ENCODE measurements around the gene LIPI. TPM values are rescaled to one million over a fixed set of nuclear protein-coding genes. Genes with fewer than 3 reads are reported as not detected.
A peak's percentile ranks its signal among the peaks of the same experiment; 100 is the strongest.
"Not testable (repeated sequence)": the region's sequence is repeated elsewhere in the genome, so short reads cannot be mapped to it uniquely, and the experiment has no call there.

Gene LIPI
- total RNA-seq, 2 experiments from 2014 or later = not detected

DNA sequence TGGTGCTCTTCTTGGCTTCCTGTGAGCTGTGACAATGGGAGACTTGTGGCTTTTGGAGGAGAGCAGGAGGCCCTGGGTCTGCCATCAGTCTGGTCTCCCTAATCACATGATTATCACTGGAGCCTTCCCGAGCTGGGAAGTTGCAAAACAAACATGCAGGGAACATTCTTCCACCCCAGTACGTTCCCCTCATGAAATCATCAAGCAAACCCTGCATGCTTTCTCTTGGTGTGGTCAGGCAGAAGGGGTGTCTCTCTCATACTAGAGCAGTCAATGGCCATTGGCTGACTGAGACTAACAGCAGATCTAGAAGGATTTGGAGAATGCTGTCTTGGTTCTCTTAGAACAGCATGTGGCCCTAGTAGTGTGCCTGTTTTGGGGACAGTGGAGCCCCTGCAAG is 111.2 kb downstream of the LIPI start:
- POLR2A ChIA-PET = interaction anchor here (0.6 kb wide), 1 partner anchor 9 kb away, joined by 3 read pairs; no protein-coding TSS in a partner anchor
- peaks cover 6% of the 10 kb centered on the region for H3K9me3 Mint-ChIP-seq
- H3K36me3 Mint-ChIP-seq (ENCODE audit: low read depth) = peaks cover 11% of the 10 kb centered on the region
- CTCF ChIA-PET = interaction anchor here (1.3 kb wide), 1 partner anchor 9 kb away, joined by 3 read pairs; no protein-coding TSS in a partner anchor
- H3K4me3 Mint-ChIP-seq = no peak overlapping the region
- H3K27ac Mint-ChIP-seq = no peak overlapping the region
- DNase-seq = no peak
- H3K27me3 Mint-ChIP-seq = no peaks in the 10 kb centered on the region
- no peaks in the 10 kb centered on the region for H3K4me1 Mint-ChIP-seq

DNA sequence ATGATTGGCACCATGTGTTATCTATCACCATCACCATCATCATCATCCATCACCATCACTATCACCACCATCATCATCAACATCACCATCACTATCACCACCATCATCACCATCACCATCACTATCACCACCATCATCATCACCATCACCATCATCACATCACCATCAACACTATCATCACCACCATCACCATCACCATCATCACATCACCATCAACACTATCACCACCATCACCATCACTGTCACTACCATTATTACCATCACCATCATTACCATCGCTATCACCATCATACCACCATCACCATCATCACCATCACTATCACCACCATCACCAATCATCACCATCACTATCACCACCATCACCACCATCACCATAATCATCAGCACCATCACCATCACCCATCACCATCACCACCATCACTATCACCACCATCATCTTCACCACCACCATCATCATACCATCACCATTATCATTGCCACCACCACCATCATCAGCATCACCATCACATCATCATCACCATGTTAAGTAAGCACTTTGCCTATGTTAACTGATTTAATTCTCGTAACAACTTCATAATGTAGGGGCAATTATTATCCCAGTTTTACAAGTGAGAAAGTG is 112.8 kb downstream of the LIPI start:
- Mint-ChIP-seq H3K36me3 (ENCODE audit: low read depth) (peaks cover 11% of the 10 kb centered on the region), H3K4me3 (no peak overlapping the region), H3K9me3 (peaks cover 6% of the 10 kb centered on the region)

DNA sequence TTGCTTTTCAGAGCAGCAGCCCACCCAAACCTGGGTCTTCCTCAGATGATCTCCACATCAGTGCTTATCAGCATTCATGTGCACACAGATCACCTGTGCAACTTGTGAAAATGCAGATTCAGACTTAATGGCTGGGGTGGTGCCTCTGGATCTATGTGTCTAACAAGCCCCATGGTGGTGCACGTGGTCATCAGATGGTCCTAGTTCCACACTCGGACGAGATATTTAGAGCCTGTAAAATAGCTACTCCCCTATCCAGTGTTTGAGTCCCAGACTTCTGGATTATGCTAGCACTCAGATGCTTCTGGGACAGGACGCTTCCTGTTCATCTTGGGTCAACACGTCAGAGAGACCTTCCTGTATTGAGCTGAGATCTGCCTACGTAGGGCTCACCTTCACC is 114.2 kb downstream of the LIPI start:
- H3K4me1 Mint-ChIP-seq = no peaks in the 10 kb centered on the region
- no peak overlapping the region for H3K4me3 Mint-ChIP-seq
- no peak for DNase-seq
- H3K36me3 Mint-ChIP-seq (ENCODE audit: low read depth) = peaks cover 20% of the 10 kb centered on the region
- no peak overlapping the region for H3K27ac Mint-ChIP-seq
- H3K9me3 Mint-ChIP-seq = peaks cover 6% of the 10 kb centered on the region
- ChIA-PET CTCF (no interaction called here), POLR2A (no interaction called here)
- H3K27me3 Mint-ChIP-seq = no peaks in the 10 kb centered on the region

More for the DNA sequence above, 112.8 kb downstream of the LIPI start:
- Mint-ChIP-seq H3K27ac (no peak overlapping the region), H3K4me1 (no peaks in the 10 kb centered on the region), H3K27me3 (no peaks in the 10 kb centered on the region)
- ChIA-PET CTCF (no interaction called here), POLR2A (no interaction called here)
- DNase-seq = no peak

DNA sequence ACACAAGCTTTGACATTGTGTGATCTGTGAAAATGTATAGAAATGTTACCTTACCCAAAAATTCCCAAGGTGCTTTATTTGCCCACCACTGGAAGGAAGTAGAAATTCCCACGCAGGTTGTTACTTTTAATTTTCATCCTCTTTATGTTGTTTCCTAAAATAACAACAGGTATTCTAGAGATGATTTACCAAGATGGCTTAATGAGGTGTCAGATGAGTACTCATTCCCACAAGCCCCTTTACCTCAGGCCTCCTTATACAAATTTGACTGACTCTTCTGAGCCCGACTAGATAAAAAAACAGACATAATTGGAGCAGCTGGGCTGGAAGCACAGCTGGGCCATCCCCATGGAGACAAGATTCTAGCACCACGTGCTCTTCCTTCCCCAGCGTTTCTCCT is 114.6 kb downstream of the LIPI start:
- Mint-ChIP-seq H3K9me3 (peaks cover 6% of the 10 kb centered on the region), H3K27me3 (no peaks in the 10 kb centered on the region), H3K4me1 (no peaks in the 10 kb centered on the region), H3K36me3 (ENCODE audit: low read depth) (peaks cover 23% of the 10 kb centered on the region), H3K27ac (no peak overlapping the region), H3K4me3 (no peak overlapping the region)
- DNase-seq = no peak
- CTCF ChIA-PET = no interaction called here
- POLR2A ChIA-PET = no interaction called here

DNA sequence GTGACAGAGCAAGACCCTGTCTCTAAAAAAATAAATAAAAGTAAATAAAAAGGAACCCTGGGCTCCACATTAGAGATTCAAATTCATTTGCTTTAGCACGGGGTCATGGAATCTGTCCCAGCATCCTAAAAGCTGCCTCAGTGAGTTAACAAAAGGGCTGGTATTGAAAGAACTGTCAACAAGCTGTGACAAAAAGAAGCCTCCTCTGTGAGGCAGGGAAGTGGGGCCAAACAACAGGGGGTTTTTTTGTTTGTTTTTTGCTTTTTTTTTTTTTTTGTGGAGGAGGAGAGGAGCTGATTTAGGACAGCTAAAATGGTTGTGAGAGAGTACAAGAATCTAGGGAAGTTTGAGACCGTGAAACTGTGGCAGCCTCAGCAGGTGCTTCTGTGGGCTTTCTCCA is 115.7 kb downstream of the LIPI start:
- no peak overlapping the region for H3K27ac Mint-ChIP-seq
- no peak for DNase-seq
- no peaks in the 10 kb centered on the region for H3K27me3 Mint-ChIP-seq
- peaks cover 23% of the 10 kb centered on the region for H3K36me3 Mint-ChIP-seq (ENCODE audit: low read depth)
- CTCF ChIA-PET = interaction anchor here (1.8 kb wide), 1 partner anchor 8 kb away, joined by 5 read pairs; no protein-coding TSS in a partner anchor
- no peaks in the 10 kb centered on the region for H3K4me1 Mint-ChIP-seq
- peaks cover 6% of the 10 kb centered on the region for H3K9me3 Mint-ChIP-seq
- POLR2A ChIA-PET = no interaction called here
- no peak overlapping the region for H3K4me3 Mint-ChIP-seq

DNA sequence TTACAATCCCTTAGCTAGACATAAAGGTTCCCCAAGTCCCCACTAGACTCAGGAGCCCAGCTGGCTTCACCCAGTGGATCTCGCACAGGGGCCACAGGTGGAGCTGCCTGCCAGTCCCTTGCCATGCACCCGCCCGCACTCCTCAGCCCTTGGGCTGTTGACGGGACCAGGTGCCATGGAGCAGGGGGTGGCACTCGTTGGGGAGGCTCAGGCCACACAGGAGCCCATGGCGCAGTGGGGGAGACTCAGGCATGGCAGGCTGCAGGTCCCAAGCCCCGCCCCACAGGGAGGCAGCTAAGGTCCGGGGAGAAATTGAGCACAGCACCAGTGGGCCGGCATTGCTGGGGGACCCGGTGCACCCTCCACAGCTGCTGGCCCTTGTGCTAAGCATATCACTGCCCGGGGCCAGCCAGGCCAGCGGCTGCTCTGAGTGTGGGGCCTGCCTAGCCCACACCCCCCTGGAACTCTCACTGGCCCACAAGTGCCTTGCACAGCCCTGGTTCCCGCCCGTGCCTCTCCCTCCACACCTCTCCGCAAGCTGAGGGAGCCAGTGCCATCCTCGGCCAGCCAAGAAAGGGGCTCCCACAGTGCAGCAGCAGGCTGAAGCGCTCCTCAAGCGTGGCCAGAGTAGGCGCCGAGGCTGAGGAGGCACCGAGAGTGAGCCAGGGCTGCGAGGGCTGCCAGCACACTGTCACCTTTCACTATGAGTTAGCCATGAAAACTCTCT is 117.8 kb downstream of the LIPI start:
- CTCF ChIA-PET = interaction anchor here (0.5 kb wide), 1 partner anchor 32 kb away, joined by 3 read pairs; no protein-coding TSS in a partner anchor
- no peak overlapping the region for H3K27ac Mint-ChIP-seq
- peaks cover 7% of the 10 kb centered on the region for H3K9me3 Mint-ChIP-seq
- peaks cover 3% of the 10 kb centered on the region for H3K4me1 Mint-ChIP-seq
- no peak overlapping the region for H3K4me3 Mint-ChIP-seq
- no peaks in the 10 kb centered on the region for H3K27me3 Mint-ChIP-seq
- H3K36me3 Mint-ChIP-seq (ENCODE audit: low read depth) = peaks cover 29% of the 10 kb centered on the region
- POLR2A ChIA-PET = no interaction called here
- DNase-seq = no peak

DNA sequence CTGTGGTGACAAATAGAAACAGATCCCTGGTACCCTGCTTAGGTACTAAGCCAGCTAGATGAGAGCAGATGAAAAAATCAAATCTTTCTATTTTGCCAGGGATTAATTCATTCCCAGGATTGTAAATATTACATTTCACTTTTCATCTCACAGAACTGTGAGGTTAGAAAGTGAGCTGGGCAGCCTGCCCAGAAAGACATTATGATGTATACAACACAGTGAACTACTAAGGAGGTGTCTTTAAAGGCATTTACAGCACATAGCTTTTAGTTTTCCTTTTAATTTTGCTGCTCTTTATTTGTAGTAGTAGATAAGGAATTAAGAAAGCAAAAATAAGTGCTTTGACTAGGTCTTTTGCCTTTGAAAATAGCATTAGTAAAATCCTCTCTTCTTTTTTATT is 120.6 kb downstream of the LIPI start:
- DNase-seq, H3K4me1 Mint-ChIP-seq, H3K9me3 Mint-ChIP-seq, POLR2A ChIA-PET, H3K4me3 Mint-ChIP-seq, H3K27ac Mint-ChIP-seq, H3K27me3 Mint-ChIP-seq: not testable (repeated sequence)
- CTCF ChIA-PET = interaction anchor here (0.9 to 1.2 kb wide), 2 partner anchors 10 to 26 kb away, joined by 3 read pairs; no protein-coding TSS in a partner anchor
- H3K36me3 Mint-ChIP-seq (ENCODE audit: low read depth) = peaks cover 31% of the 10 kb centered on the region

DNA sequence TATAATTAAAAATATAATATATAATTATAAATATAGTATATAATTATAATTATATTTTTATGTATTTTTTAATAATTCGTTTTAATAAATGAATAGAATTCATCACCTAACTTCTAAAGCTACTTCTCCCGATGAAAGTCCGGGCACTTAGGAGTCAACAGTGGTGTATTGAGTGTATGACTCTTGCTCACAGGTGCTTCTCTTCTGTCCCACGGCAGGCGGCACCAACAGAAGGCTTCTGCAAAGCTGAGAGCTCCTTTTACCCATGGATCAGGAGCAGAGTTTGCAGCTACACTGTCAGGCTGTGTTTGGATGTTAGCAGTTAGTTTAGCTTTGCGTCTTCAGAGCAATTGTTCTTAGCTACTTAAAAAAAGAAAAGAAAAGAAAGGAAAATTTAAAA is 122.4 kb downstream of the LIPI start:
- Mint-ChIP-seq H3K27ac (no peak overlapping the region), H3K4me1 (peaks cover 5% of the 10 kb centered on the region), H3K36me3 (ENCODE audit: low read depth) (peaks cover 41% of the 10 kb centered on the region), H3K27me3 (no peaks in the 10 kb centered on the region), H3K4me3 (no peak overlapping the region), H3K9me3 (peaks cover 8% of the 10 kb centered on the region)
- no peak for DNase-seq
- ChIA-PET CTCF (no interaction called here), POLR2A (no interaction called here)

DNA sequence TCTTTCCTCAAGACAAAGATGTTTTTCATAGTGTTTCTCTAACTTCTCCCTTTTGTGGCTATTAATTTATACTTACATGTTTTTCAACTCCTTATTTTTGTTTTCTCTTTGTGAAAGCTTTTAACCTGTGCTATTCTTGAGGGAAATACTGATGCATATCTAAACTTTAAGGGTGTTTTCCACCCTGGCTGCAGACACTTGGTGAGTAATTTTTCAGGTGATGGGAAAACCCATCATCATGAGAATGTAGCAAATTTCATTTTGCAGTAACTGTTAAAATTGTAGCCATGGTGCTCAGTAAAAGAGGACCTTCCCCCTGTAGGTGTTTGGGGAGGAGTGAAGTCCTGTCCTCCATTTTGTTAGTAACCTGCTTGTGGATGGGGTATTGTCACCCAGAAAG is 124.2 kb downstream of the LIPI start:
- no peak for DNase-seq

DNA sequence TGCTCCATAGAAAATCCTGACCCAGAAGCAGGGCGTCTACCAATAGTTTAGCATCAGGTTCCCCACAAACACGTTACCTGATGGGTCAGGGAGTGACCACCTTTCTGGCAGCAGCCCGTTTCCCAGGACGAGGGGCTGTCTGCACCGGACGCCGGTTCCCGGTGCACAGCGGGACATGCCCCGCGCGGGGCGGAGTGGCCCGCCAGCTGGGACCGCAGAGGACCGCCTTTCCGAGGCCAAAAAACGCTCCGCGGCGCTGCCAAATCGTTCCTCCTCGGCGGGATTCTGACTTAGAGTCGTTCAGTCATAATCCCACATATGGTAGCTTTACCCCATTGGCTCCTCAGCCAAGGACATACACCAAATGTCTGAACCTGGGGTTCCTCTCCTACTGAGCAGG is 126.1 kb downstream of the LIPI start:
- Mint-ChIP-seq H3K9me3 (peaks cover 16% of the 10 kb centered on the region), H3K27ac (no peak overlapping the region), H3K4me1 (peaks cover 3% of the 10 kb centered on the region), H3K4me3 (no peak overlapping the region), H3K27me3 (no peaks in the 10 kb centered on the region), H3K36me3 (ENCODE audit: low read depth) (peaks cover 27% of the 10 kb centered on the region)
- DNase-seq = no peak
- CTCF ChIA-PET = no interaction called here
- POLR2A ChIA-PET = no interaction called here

More for the DNA sequence above, 124.2 kb downstream of the LIPI start:
- Mint-ChIP-seq H3K36me3 (ENCODE audit: low read depth) (peaks cover 32% of the 10 kb centered on the region), H3K27ac (peak overlapping the region; percentile 38), H3K27me3 (no peaks in the 10 kb centered on the region), H3K4me3 (no peak overlapping the region), H3K9me3 (peaks cover 13% of the 10 kb centered on the region), H3K4me1 (peaks cover 5% of the 10 kb centered on the region)
- ChIA-PET CTCF (no interaction called here), POLR2A (no interaction called here)

DNA sequence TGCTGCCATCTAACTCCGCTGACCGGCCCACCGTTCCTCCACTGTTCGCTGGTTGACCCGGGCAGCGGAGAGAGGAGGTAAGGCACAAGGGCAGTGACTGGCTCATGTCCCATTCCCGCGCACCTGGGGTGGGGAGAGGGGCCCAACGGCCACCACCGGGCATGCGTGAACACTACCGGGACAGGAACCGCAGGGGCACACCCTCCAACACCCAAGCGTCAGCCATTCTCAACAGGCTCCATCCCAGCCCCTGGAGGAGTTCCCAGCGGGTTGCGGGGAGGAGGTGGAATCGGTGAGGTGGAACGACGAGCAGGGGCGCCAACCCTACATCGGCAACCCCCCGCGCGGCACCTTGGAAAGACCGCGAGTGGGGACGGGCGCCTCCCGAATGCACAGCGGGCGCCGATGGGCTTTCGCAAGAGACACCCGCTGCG is 126.7 kb downstream of the LIPI start:
- no peak overlapping the region for H3K4me3 Mint-ChIP-seq
- H3K4me1 Mint-ChIP-seq = peaks cover 2% of the 10 kb centered on the region
- ChIA-PET POLR2A (no interaction called here), CTCF (no interaction called here)
- DNase-seq = no peak
- peaks cover 14% of the 10 kb centered on the region for H3K9me3 Mint-ChIP-seq
- no peaks in the 10 kb centered on the region for H3K27me3 Mint-ChIP-seq
- H3K27ac Mint-ChIP-seq = no peak overlapping the region
- H3K36me3 Mint-ChIP-seq (ENCODE audit: low read depth) = peaks cover 24% of the 10 kb centered on the region

DNA sequence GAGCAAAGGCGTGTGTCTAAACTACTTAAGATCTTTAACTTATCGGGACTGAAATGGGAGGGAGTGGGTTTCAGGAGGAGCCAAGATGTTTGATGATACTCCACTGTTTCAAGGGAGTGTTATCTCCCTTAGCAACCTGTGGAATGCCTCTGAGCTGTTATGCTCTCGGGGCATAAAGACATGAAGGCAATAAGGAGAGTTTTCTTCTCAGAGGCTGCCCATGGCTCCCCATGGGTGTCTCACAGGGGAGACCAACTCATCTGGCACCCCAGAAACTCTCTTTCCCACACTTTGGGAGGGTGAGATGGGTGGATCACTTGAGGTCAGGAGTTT is 130.0 kb downstream of the LIPI start:
- no peak for DNase-seq
- Mint-ChIP-seq H3K4me3 (no peak overlapping the region), H3K36me3 (ENCODE audit: low read depth) (peaks cover 12% of the 10 kb centered on the region), H3K27ac (no peak overlapping the region), H3K4me1 (no peaks in the 10 kb centered on the region), H3K9me3 (peaks cover 29% of the 10 kb centered on the region), H3K27me3 (no peaks in the 10 kb centered on the region)
- ChIA-PET CTCF (interaction anchor here (1.2 kb wide), 1 partner anchor 44 kb away, joined by 3 read pairs; no protein-coding TSS in a partner anchor), POLR2A (no interaction called here)

DNA sequence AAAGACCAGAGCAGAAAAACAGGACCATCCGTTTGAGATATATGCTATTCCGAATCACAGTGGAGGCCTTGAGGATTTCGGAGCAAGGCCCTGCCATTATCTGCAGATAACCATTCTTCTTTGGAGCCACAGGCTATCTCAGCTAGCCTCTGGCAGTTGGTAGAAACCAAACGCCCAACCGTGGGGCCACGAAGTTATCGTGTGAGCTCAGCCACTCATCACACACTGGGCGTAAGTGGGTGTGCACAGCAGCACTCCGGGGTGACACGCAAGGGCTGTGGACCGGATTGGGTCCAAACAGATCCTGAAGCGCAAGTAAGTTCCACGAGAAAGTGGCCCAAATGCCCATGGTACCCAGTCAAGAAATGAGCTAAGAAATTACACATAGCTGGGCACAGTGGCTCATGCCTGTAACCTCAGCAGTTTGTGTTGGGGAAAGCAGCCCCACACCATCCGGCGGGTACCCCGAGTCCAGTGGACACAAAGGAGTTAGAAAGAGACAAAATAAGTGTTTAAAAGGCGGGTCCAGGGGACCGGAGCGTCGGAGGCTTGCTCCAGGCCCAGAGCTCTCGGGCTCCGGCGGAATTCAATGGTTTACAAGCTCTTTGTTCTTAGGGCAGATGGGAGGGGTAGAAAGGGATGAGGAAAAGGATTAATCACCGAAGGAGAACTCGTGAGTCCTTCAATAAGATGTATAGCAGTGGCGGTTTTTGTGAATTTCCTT is 130.6 kb downstream of the LIPI start:
- no peak for DNase-seq
- H3K27me3 Mint-ChIP-seq = no peaks in the 10 kb centered on the region
- ChIA-PET CTCF (interaction anchor here (1.2 kb wide), 1 partner anchor 44 kb away, joined by 3 read pairs; no protein-coding TSS in a partner anchor), POLR2A (no interaction called here)
- H3K4me1 Mint-ChIP-seq = no peaks in the 10 kb centered on the region
- H3K4me3 Mint-ChIP-seq = no peak overlapping the region
- H3K27ac Mint-ChIP-seq = no peak overlapping the region
- peaks cover 12% of the 10 kb centered on the region for H3K36me3 Mint-ChIP-seq (ENCODE audit: low read depth)
- H3K9me3 Mint-ChIP-seq = peaks cover 35% of the 10 kb centered on the region

Data from activated CD4-positive, alpha-beta T cell treated with anti-CD3 and anti-CD28 coated beads, Interleukin-2, amount 10 ng/mL, durations not matched to agents 7 days and 5 days (primary cell).